Esophagus mucosa (tissue), 1 donor: ENCODE data around the gene CETN1. TPM values are rescaled to one million over a fixed set of nuclear protein-coding genes. Genes with fewer than 3 reads are reported as not detected.

ENCODE experiments used
- ATAC-seq: fragments of 200-7000 bp; cut with Tn5 transposase; one replicate; pipeline ENCODE4 v1.9.1; 2020
- total RNA-seq: library from RNA; stranded (reverse); gene quantifications from one replicate; pipeline ENCODE4 v1.2.4, GENCODE V29; 2023
- donor health status: DM: yes; HTN: yes; CAD: no.

The CETN1 gene
- total RNA-seq, 1 donor from 2014 or later: not detected

- peak; percentile 71 for ATAC-seq
Measured at GRCh38 chr18:623761-624620, 43.8 kb downstream of the CETN1 start.

- ATAC-seq: no peak
Measured at GRCh38 chr18:627231-627630, 47.1 kb downstream of the CETN1 start.

- no peak for ATAC-seq
Measured at GRCh38 chr18:629269-630150, 49.3 kb downstream of the CETN1 start.

DNA sequence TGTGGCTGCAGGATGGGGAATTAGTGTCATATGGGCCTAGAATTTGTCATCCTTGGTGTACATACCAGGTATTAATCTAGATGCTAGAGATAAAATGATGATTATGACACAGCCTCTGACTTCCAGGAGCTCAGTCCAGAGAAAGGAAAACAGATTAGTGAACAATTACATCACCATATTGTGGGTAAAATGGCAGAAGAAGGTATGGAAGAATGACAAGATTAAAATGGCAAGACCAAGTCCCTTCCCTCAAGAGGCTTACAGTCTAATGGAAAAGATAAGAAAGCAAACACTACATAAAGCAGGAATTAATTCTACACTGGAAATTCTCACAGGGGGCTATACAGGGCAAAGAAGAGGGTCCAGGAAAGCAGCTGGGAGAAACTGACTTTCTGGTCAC lies 51.4 kb downstream of the CETN1 start:
- ATAC-seq: no peak

Other genes with a start within 250 kb of the CETN1 start
- gene COLEC12, start 79.7 kb upstream of the CETN1 start, total RNA-seq: 0.68 TPM
- 0.28 TPM for gene CLUL1, start 16.6 kb downstream of the CETN1 start, total RNA-seq
- gene TYMS, start 77.3 kb downstream of the CETN1 start, total RNA-seq: 28.4 TPM
- gene ENOSF1, start 132.2 kb downstream of the CETN1 start, total RNA-seq: 50.3 TPM
- 49.7 TPM for gene YES1, start 231.9 kb downstream of the CETN1 start, total RNA-seq